Glutamatergic neuron (in vitro differentiated cells): Measurements from ENCODE around the gene XPO5. TPM values are rescaled to one million over a fixed set of nuclear protein-coding genes. Genes with fewer than 3 reads are reported as not detected.
"Not testable (repeated sequence)": the region's sequence is repeated elsewhere in the genome, so short reads cannot be mapped to it uniquely, and the experiment has no call there.

Experiments
- DNase-seq: peaks from one replicate; pipeline ENCODE4 v3.0.0; 2022
- H3K27ac Mint-ChIP-seq: one replicate; pipeline ENCODE4 v1.8.0; 2020; ENCODE audit warnings: mild to moderate bottlenecking, mixed read lengths, inconsistent platforms; ENCODE audit not compliant: unreplicated experiment
- H3K27me3 Mint-ChIP-seq: one replicate; pipeline ENCODE4 v1.8.0; 2020; ENCODE audit warnings: mild to moderate bottlenecking, moderate library complexity, mixed read lengths, inconsistent platforms; ENCODE audit not compliant: unreplicated experiment
- H3K36me3 Mint-ChIP-seq: one replicate; pipeline ENCODE4 v1.8.0; 2020; ENCODE audit warnings: mild to moderate bottlenecking, mixed read lengths, inconsistent platforms; ENCODE audit not compliant: unreplicated experiment
- H3K4me1 Mint-ChIP-seq: one replicate; pipeline ENCODE4 v1.8.0; 2020; ENCODE audit warnings: mild to moderate bottlenecking, low read depth, mixed read lengths, inconsistent platforms; ENCODE audit not compliant: unreplicated experiment
- H3K4me3 Mint-ChIP-seq: one replicate; pipeline ENCODE4 v1.8.0; 2020; ENCODE audit warnings: mild to moderate bottlenecking, mixed read lengths, inconsistent platforms; ENCODE audit not compliant: unreplicated experiment
- H3K9me3 Mint-ChIP-seq: one replicate; pipeline ENCODE4 v1.8.0; 2020; ENCODE audit warnings: mild to moderate bottlenecking, moderate library complexity, mixed read lengths, inconsistent platforms; ENCODE audit not compliant: unreplicated experiment
- total RNA-seq: library from RNA; stranded (reverse); fragmentation: NEBNext Ultra II Directional; extraction: Animal tissue kit (Norgen Biotek cat#: 25700); gene quantifications from one replicate; pipeline ENCODE4 v1.2.1, GENCODE V29; 2021; ENCODE audit not compliant: unreplicated experiment
- TF ChIP-seq, protein P1 (sequence below): fragments of 200-600 bp; sonication (generic); IDR thresholded peaks from one replicate; pipeline ENCODE4 v1.5.0; 2021; ENCODE audit not compliant: partially characterized antibody, unreplicated experiment

The XPO5 gene
- total RNA-seq, 1 donor from 2014 or later: 52.7 TPM

DNA sequence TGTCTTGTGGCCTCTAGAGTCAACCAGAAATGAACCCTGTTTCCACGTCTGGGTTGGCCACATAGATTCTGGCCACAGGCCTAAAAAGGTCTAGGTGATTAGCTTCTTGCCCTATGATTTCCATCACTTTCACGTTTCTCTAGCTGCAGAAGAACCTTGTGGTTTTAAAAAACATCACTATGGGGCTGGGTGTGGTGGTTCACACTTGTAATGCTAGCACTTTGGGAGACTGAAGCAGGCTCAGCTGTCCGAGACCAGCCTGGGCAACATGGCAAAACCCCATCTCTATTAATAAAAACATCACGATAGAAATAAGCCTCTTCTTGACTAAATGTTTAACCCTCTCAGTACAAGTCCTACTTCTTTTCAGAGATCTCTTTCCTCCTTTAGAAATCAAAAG is 31.4 kb downstream of the XPO5 start:
- H3K4me1 Mint-ChIP-seq: no peaks in the 10 kb centered on the region
- TF ChIP-seq, protein P1, sequence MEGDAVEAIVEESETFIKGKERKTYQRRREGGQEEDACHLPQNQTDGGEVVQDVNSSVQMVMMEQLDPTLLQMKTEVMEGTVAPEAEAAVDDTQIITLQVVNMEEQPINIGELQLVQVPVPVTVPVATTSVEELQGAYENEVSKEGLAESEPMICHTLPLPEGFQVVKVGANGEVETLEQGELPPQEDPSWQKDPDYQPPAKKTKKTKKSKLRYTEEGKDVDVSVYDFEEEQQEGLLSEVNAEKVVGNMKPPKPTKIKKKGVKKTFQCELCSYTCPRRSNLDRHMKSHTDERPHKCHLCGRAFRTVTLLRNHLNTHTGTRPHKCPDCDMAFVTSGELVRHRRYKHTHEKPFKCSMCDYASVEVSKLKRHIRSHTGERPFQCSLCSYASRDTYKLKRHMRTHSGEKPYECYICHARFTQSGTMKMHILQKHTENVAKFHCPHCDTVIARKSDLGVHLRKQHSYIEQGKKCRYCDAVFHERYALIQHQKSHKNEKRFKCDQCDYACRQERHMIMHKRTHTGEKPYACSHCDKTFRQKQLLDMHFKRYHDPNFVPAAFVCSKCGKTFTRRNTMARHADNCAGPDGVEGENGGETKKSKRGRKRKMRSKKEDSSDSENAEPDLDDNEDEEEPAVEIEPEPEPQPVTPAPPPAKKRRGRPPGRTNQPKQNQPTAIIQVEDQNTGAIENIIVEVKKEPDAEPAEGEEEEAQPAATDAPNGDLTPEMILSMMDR: no peak
- no peak overlapping the region for H3K27ac Mint-ChIP-seq
- no peaks in the 10 kb centered on the region for H3K9me3 Mint-ChIP-seq
- no peaks in the 10 kb centered on the region for H3K36me3 Mint-ChIP-seq
- no peak overlapping the region for H3K4me3 Mint-ChIP-seq
- no peak for DNase-seq
- no peaks in the 10 kb centered on the region for H3K27me3 Mint-ChIP-seq

DNA sequence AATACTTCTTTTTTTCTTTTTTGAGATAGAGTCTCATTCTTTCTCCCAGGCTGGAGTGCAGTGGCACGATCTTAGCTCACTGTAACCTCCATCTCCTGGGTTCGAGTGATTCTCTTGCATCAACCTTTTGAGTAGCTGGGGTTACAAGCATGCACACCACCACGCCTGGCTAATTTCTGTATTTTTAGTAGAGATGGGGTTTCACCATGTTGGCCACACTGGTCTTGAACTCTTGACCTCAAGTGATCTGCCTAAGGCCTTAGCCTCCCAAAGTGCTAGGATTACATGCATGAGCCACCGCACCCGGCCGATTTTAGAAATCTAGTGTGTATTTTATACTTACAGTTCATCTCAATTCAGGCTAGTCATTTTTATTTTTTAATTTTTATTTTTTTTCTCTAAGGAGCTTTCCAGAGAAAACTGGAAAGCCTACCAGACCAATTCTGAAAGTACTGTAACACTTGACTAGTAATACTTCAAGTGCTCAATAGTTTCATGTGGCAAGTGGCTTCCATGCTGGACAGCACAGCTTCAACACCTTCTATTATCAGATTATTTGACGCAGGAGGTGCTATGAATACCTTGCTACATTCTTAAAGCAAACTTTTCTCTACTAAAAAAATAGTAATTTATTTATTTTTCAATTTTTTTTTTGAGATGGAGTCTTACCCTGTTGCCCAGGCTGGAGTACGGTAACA is 33.9 kb downstream of the XPO5 start:
- H3K27ac Mint-ChIP-seq: no peak overlapping the region
- no peaks in the 10 kb centered on the region for H3K4me1 Mint-ChIP-seq
- H3K4me3 Mint-ChIP-seq: no peak overlapping the region
- TF ChIP-seq, protein P1: no peak
- H3K27me3 Mint-ChIP-seq: no peaks in the 10 kb centered on the region
- DNase-seq: no peak
- no peaks in the 10 kb centered on the region for H3K9me3 Mint-ChIP-seq
- no peaks in the 10 kb centered on the region for H3K36me3 Mint-ChIP-seq

- TF ChIP-seq, protein P1: no peak
- DNase-seq: no peak
- Mint-ChIP-seq H3K4me1 (no peaks in the 10 kb centered on the region), H3K36me3 (no peaks in the 10 kb centered on the region), H3K9me3 (no peaks in the 10 kb centered on the region), H3K27ac (no peak overlapping the region), H3K27me3 (no peaks in the 10 kb centered on the region), H3K4me3 (no peak overlapping the region)
These were observed 35.3 kb downstream of the XPO5 start for GRCh38 chr6:43540507-43540906.

DNA sequence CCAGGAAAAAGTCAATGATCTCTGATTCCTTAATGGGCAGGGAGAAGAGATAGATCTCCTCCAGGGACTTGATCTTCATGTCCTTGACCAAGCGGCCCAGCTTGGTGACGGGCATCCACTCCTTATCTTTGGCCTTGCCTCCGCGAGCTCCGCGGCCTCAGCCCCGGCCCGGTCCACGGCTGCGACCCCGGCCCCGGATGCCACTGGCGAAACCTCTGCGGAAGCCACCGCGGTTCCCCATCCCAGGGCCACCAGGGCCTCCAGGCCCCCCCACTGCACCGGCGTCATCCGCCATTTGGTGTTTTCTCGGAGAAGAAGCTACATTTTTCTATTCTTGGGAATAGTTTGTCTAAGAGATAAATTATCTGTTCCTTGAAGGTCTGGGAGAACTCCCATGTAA is 36.4 kb downstream of the XPO5 start:
- not testable (repeated sequence) for H3K36me3 Mint-ChIP-seq, DNase-seq, H3K27ac Mint-ChIP-seq, H3K9me3 Mint-ChIP-seq, H3K4me3 Mint-ChIP-seq, H3K27me3 Mint-ChIP-seq, H3K4me1 Mint-ChIP-seq

- not testable (repeated sequence) for H3K9me3 Mint-ChIP-seq, H3K4me1 Mint-ChIP-seq, DNase-seq, H3K27me3 Mint-ChIP-seq, H3K36me3 Mint-ChIP-seq, H3K27ac Mint-ChIP-seq, H3K4me3 Mint-ChIP-seq
These were observed 36.9 kb downstream of the XPO5 start for GRCh38 chr6:43538986-43539385.

DNA sequence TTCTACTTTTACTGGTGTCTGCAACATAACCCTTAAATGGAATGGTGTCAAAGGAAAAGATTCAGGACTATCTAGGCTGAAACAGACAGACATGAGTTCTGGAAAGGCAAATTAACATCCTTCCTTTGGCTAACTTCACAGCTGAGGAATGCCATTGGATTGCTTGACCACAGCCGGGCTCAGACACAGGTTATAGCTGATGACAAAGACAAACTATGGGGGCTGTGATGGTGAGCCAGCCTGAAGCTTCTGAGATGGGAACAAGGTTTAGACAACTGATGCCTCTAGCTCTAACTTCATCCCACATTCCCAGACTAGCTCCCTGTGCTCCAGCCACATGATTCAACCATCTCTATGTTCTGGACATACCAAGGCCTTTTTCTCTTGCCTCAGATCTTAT is 43.6 kb downstream of the XPO5 start:
- Mint-ChIP-seq H3K27me3 (no peaks in the 10 kb centered on the region), H3K36me3 (no peaks in the 10 kb centered on the region), H3K4me1 (no peaks in the 10 kb centered on the region), H3K9me3 (no peaks in the 10 kb centered on the region), H3K4me3 (no peak overlapping the region), H3K27ac (no peak overlapping the region)
- TF ChIP-seq, protein P1: no peak
- no peak for DNase-seq
